ENCODE data around the gene CASP9. TPM values are rescaled to one million over a fixed set of nuclear protein-coding genes. Genes with fewer than 3 reads are reported as not detected.
"Not testable (repeated sequence)": the region's sequence is repeated elsewhere in the genome, so short reads cannot be mapped to it uniquely, and the experiment has no call there.

Gene CASP9
- total RNA-seq, 1 experiment from 2014 or later: 13.5 TPM

GRCh38 chr1:15459771-15460707 lies 64.0 kb downstream of the CASP9 start (continued):
- TF ChIP-seq IRF1 (CRISPR knock-in tag; IDR thresholded peaks at IDR 0.05): no peak
- no peak for TF ChIP-seq TEAD4 (CRISPR knock-in tag; IDR thresholded peaks at IDR 0.05)
- TF ChIP-seq ZNF263 (CRISPR knock-in tag; IDR thresholded peaks at IDR 0.05; ENCODE audit: low read depth): no peak
- TF ChIP-seq ZNF416 (CRISPR knock-in tag; IDR thresholded peaks at IDR 0.05): no peak
- TF ChIP-seq ARID4B (CRISPR knock-in tag; IDR thresholded peaks at IDR 0.05; ENCODE audit: borderline replicate concordance): no peak

GRCh38 chr1:15458388-15458787 lies 65.6 kb downstream of the CASP9 start:
- H3K27ac Mint-ChIP-seq; H3K4me3 Mint-ChIP-seq; POLR2A ChIA-PET; H3K9me3 Mint-ChIP-seq; H3K36me3 Mint-ChIP-seq; DNase-seq (ENCODE audit: low spot score); ATAC-seq; CTCF ChIA-PET; H3K27me3 Mint-ChIP-seq (ENCODE audit: low read depth); H3K4me1 Mint-ChIP-seq: not testable (repeated sequence)

GRCh38 chr1:15457585-15457984 lies 66.4 kb downstream of the CASP9 start:
- H3K27ac Mint-ChIP-seq: no peak overlapping the region
- no peaks in the 10 kb centered on the region for H3K27me3 Mint-ChIP-seq (ENCODE audit: low read depth)
- ChIA-PET CTCF (no interaction called here), POLR2A (no interaction called here)
- DNase-seq (ENCODE audit: low spot score) (no peak), ATAC-seq (no peak)
- TF ChIP-seq ZNF263 (CRISPR knock-in tag; IDR thresholded peaks at IDR 0.05; ENCODE audit: low read depth): no peak
- TF ChIP-seq RELA (CRISPR knock-in tag; IDR thresholded peaks at IDR 0.05; ENCODE audit: borderline replicate concordance): no peak
- no peak for TF ChIP-seq MLX (CRISPR knock-in tag; IDR thresholded peaks at IDR 0.05)
- no peak for TF ChIP-seq ZNF423 (CRISPR knock-in tag; IDR thresholded peaks at IDR 0.05)
- no peak for TF ChIP-seq AR (CRISPR knock-in tag; IDR thresholded peaks at IDR 0.05)
- no peak for TF ChIP-seq TEAD4 (CRISPR knock-in tag; IDR thresholded peaks at IDR 0.05)
- no peaks in the 10 kb centered on the region for H3K9me3 Mint-ChIP-seq
- no peaks in the 10 kb centered on the region for H3K4me1 Mint-ChIP-seq
- H3K36me3 Mint-ChIP-seq: no peaks in the 10 kb centered on the region
- no peak overlapping the region for H3K4me3 Mint-ChIP-seq
